ENCODE measurements around the gene COQ10A. TPM values are rescaled to one million over a fixed set of nuclear protein-coding genes. Genes with fewer than 3 reads are reported as not detected.

The COQ10A gene
- polyA plus RNA-seq, 1 of the 3 experiments (the other 2 are of a cell fraction) = 42.2 TPM

- WGBS (ENCODE audit: low lambda C conversion rate) = 95% methylated on average over 13 of the region's 13 CpGs
- peaks cover 31 to 86% of the 10 kb centered on the region in 2 experiments for H3K36me3 ChIP-seq (replicated peaks in 1 of 2; ENCODE audit: control insufficient read depth in 1 of 2, insufficient read depth in 2 of 2, low read length in 1 of 2)
- H3K4me2 ChIP-seq = no peak overlapping the region
- no peaks in the 10 kb centered on the region for H3K27me3 ChIP-seq (ENCODE audit: insufficient read depth)
- no peak for DNase-seq
- H3K4me3 ChIP-seq (ENCODE audit: low read depth in 2 of 2, low read length in 1 of 2) = no peak overlapping the region
- H3K79me2 ChIP-seq (ENCODE audit: insufficient read depth) = peaks cover 7% of the 10 kb centered on the region; the same call in 1 of the 2 replicates
- no peak overlapping the region for H3K9ac ChIP-seq
- no peak overlapping the region for H2AFZ ChIP-seq (ENCODE audit: low read depth)
- POLR2A ChIA-PET = no interaction called here
- no peaks in the 10 kb centered on the region for H3K9me3 ChIP-seq
- CTCF ChIA-PET = interaction anchor here (0.6 to 1.9 kb wide), 3 partner anchors 13 to 38 kb away, joined by 3 to 10 read pairs (median 3); partner anchors contain the start of gene ANKRD52
- H4K20me1 ChIP-seq (ENCODE audit: insufficient read depth) = peaks cover 13% of the 10 kb centered on the region; the same call in 1 of the 2 replicates
- H3K4me1 ChIP-seq (ENCODE audit: control insufficient read depth in 1 of 2, insufficient read depth in 2 of 2, low read depth in 1 of 2, low read length in 1 of 2) = no peaks in the 10 kb centered on the region
- H3K9me2 ChIP-seq = no peaks in the 10 kb centered on the region
- peaks cover 2% of the 10 kb centered on the region for H3F3A ChIP-seq (replicated peaks; ENCODE audit: insufficient read depth)
- no peak for TF ChIP-seq FOSL2 (IDR thresholded peaks at IDR 0.05; ENCODE audit: borderline replicate concordance, low read depth)
- no peak for TF ChIP-seq SMC3 (IDR thresholded peaks at IDR 0.05; ENCODE audit: low read depth, low read length)
- no peak for TF ChIP-seq FOXJ3 (CRISPR knock-in tag; IDR thresholded peaks at IDR 0.05)
- no peak for TF ChIP-seq GATA2 (CRISPR knock-in tag; IDR thresholded peaks at IDR 0.05)
- no peak for TF ChIP-seq FOXM1 (IDR thresholded peaks at IDR 0.05; ENCODE audit: low read depth)
- no peak for TF ChIP-seq PBX3 (IDR thresholded peaks at IDR 0.05)
- TF ChIP-seq SIN3A (IDR thresholded peaks at IDR 0.05; ENCODE audit: borderline replicate concordance, low read depth, low read length) = no peak
- no peak for TF ChIP-seq ZBTB33 (IDR thresholded peaks at IDR 0.05; ENCODE audit: borderline replicate concordance, low read depth)
- no peak for TF ChIP-seq RFX5 (IDR thresholded peaks at IDR 0.05; ENCODE audit: low read length)
- TF ChIP-seq CHD2 (IDR thresholded peaks at IDR 0.05; ENCODE audit: low read length, partially characterized antibody) = no peak
- no peak for TF ChIP-seq RCOR1 (IDR thresholded peaks at IDR 0.05; ENCODE audit: low read length)
- H3K27ac ChIP-seq (ENCODE audit: low read depth in 2 of 2, low read length in 1 of 2) = no peak overlapping the region; a peak in 1 of 4 replicates
These were observed 23.8 kb upstream of the COQ10A start for GRCh38 chr12:56242986-56243385.

GRCh38 chr12:56243731-56244181 is 23.0 kb upstream of the COQ10A start:
- Histone ChIP-seq H3K4me2 (no peak overlapping the region), H2AFZ (ENCODE audit: low read depth) (no peak overlapping the region), H3K4me3 (ENCODE audit: low read depth in 2 of 2, low read length in 1 of 2) (no peak overlapping the region), H3K36me3 (replicated peaks in 1 of 2; ENCODE audit: control insufficient read depth in 1 of 2, insufficient read depth in 2 of 2, low read length in 1 of 2) (peaks cover 36 to 91% of the 10 kb centered on the region in 2 experiments), H3K27me3 (ENCODE audit: insufficient read depth) (no peaks in the 10 kb centered on the region), H3K79me2 (ENCODE audit: insufficient read depth) (peaks cover 7% of the 10 kb centered on the region; the same call in 1 of the 2 replicates), H3F3A (replicated peaks; ENCODE audit: insufficient read depth) (peaks cover 2% of the 10 kb centered on the region), H3K27ac (ENCODE audit: low read depth in 2 of 2, low read length in 1 of 2) (peak overlapping the region in 1 of 2 experiments; percentile 14; a peak in 1 of 4 replicates), H4K20me1 (ENCODE audit: insufficient read depth) (peaks cover 13% of the 10 kb centered on the region; the same call in 1 of the 2 replicates), H3K9ac (no peak overlapping the region), H3K4me1 (ENCODE audit: control insufficient read depth in 1 of 2, insufficient read depth in 2 of 2, low read depth in 1 of 2, low read length in 1 of 2) (no peaks in the 10 kb centered on the region), H3K9me3 (no peaks in the 10 kb centered on the region), H3K9me2 (no peaks in the 10 kb centered on the region)
- ChIA-PET POLR2A (no interaction called here), CTCF (interaction anchor here (0.7 to 1.7 kb wide), 5 partner anchors 9 to 117 kb away, joined by 3 to 5 read pairs (median 3); partner anchors contain the start of genes ANKRD52 and SMARCC2)
- WGBS (ENCODE audit: low lambda C conversion rate) = 60% methylated on average over 3 of the region's 3 CpGs
- peak; percentile 69 for DNase-seq
- TF ChIP-seq RXRA (IDR thresholded peaks at IDR 0.05; ENCODE audit: borderline replicate concordance, low read depth) (no peak), RAD21 (IDR thresholded peaks at IDR 0.05; ENCODE audit: low read length) (no peak), MAX (IDR thresholded peaks at IDR 0.05; ENCODE audit: low read depth) (no peak), ELF1 (IDR thresholded peaks at IDR 0.05) (no peak), NFIC (IDR thresholded peaks at IDR 0.05; ENCODE audit: borderline replicate concordance) (no peak)
